Caco-2 (cell line): ENCODE results near the gene CLPTM1L. TPM values are rescaled to one million over a fixed set of nuclear protein-coding genes. Genes with fewer than 3 reads are reported as not detected.

Experiments
- BruUV-seq: library from RNA; stranded (reverse); fragments of 400-500 nt; replicated peaks from 2 replicates; lab custom pipeline; 2021; lab: Mats Ljungman, UMichigan
- CTCF ChIA-PET: fragments of 300-600 bp; sonication (Branson Sonifier 250); formaldehyde crosslinking; loops from one replicate; lab custom pipeline; 2022; ENCODE audit warnings: antibody characterized with exemption; lab: Charles Lee
- POLR2A ChIA-PET: fragments of 300-600 bp; sonication (Branson Sonifier 250); formaldehyde crosslinking; loops from one replicate; lab custom pipeline; 2022; ENCODE audit warnings: antibody characterized with exemption; lab: Charles Lee
- DNase-seq, 2 experiments: peaks; one replicate each; pipeline versions ENCODE4 v3.0.0 to v3.0.0-alpha.2; 2020 to 2022
- H3K27me3 ChIP-seq: replicated peaks from 2 replicates; pipeline ENCODE4 v1.6.0; 2011; ENCODE audit warnings: low read length; ENCODE audit not compliant: control insufficient read depth, insufficient read depth
- H3K36me3 ChIP-seq: 2 replicates; pipeline ENCODE4 v1.5.1; 2011; ENCODE audit warnings: low read length; ENCODE audit not compliant: control insufficient read depth, insufficient read depth
- H3K4me1 ChIP-seq: fragments of 250-450 bp; sonication (Bioruptor Pico); 2 replicates; pipeline ENCODE4 v1.5.1; 2020; ENCODE audit warnings: mild to moderate bottlenecking
- H3K4me3 ChIP-seq: 2 replicates; pipeline ENCODE4 v1.5.1; 2011; ENCODE audit warnings: low read depth, mild to moderate bottlenecking, control low read depth, low read length
- H3K9me3 ChIP-seq: fragments of 250-450 bp; sonication (Bioruptor Pico); 2 replicates; pipeline ENCODE4 v1.5.1; 2020; ENCODE audit warnings: mild to moderate bottlenecking, moderate library complexity
- H3K27ac Mint-ChIP-seq: one replicate; pipeline ENCODE4 v1.8.0; 2022; ENCODE audit warnings: mixed read lengths; ENCODE audit not compliant: unreplicated experiment
- H3K27me3 Mint-ChIP-seq: one replicate; pipeline ENCODE4 v1.8.0; 2022; ENCODE audit warnings: mixed read lengths; ENCODE audit not compliant: insufficient read depth, unreplicated experiment
- H3K36me3 Mint-ChIP-seq: one replicate; pipeline ENCODE4 v1.8.0; 2022; ENCODE audit warnings: mild to moderate bottlenecking, mixed read lengths; ENCODE audit not compliant: insufficient read depth, unreplicated experiment
- H3K4me1 Mint-ChIP-seq: one replicate; pipeline ENCODE4 v1.8.0; 2022; ENCODE audit warnings: low read depth, mixed read lengths; ENCODE audit not compliant: unreplicated experiment
- H3K4me3 Mint-ChIP-seq: one replicate; pipeline ENCODE4 v1.8.0; 2022; ENCODE audit warnings: mild to moderate bottlenecking, moderate library complexity, mixed read lengths; ENCODE audit not compliant: unreplicated experiment
- H3K9me3 Mint-ChIP-seq: one replicate; pipeline ENCODE4 v1.8.0; 2022; ENCODE audit warnings: mixed read lengths; ENCODE audit not compliant: unreplicated experiment
- CTCF ChIP-seq, 2 experiments: fragments of 200-600 bp in 1 of 2; IDR thresholded peaks; 1 replicate in 1 of 2; 2 replicates in 1 of 2; pipeline versions ENCODE4 v1.5.1 to v1.8.0; 2011 to 2022; ENCODE audit warnings: antibody characterized with exemption in 1 of 2, control low read depth in 1 of 2, inconsistent platforms in 1 of 2, low read depth in 1 of 2, low read length in 1 of 2, mild to moderate bottlenecking in 1 of 2, moderate library complexity in 1 of 2; ENCODE audit not compliant: insufficient read depth in 1 of 2, severe bottlenecking in 1 of 2, unreplicated experiment in 1 of 2
- intact Hi-C: fragments of 100-400 bp; cut with micrococcal nuclease; formaldehyde crosslinking; loops from one replicate; pipeline ENCODE4 v1.10.0; 2022; ENCODE audit not compliant: unreplicated experiment
- total RNA-seq: library from RNA; stranded (reverse); gene quantifications from 2 replicates; pipeline ENCODE4 v1.2.3, GENCODE V29; 2022

CLPTM1L gene
- total RNA-seq, 1 experiment from 2014 or later: 114 TPM

- H3K4me1 ChIP-seq: no peaks in the 10 kb centered on the region
- H3K27me3 ChIP-seq: no peaks in the 10 kb centered on the region
- H3K9me3 Mint-ChIP-seq: no peaks in the 10 kb centered on the region
- no peak overlapping the region for H3K4me3 Mint-ChIP-seq
- H3K4me1 Mint-ChIP-seq: no peaks in the 10 kb centered on the region
- intact Hi-C loops: no loop called here
- H3K36me3 Mint-ChIP-seq: no peaks in the 10 kb centered on the region
- no peak overlapping the region for H3K27ac Mint-ChIP-seq
- BruUV-seq: no TSS peak
- H3K4me3 ChIP-seq: no peak overlapping the region
- no peaks in the 10 kb centered on the region for H3K27me3 Mint-ChIP-seq
- no peaks in the 10 kb centered on the region for H3K36me3 ChIP-seq
- no peak for DNase-seq
- no peaks in the 10 kb centered on the region for H3K9me3 ChIP-seq
- CTCF ChIA-PET: no interaction called here
- TF ChIP-seq CTCF (IDR thresholded peaks at IDR 0.05; ENCODE audit: insufficient read depth in 1 of 2, low read depth in 1 of 2, low read length in 1 of 2, severe bottlenecking in 1 of 2, unreplicated experiment in 1 of 2): no peak
- POLR2A ChIA-PET: no interaction called here
These were observed 70.4 kb downstream of the CLPTM1L start for GRCh38 chr5:1274471-1274870.

DNA sequence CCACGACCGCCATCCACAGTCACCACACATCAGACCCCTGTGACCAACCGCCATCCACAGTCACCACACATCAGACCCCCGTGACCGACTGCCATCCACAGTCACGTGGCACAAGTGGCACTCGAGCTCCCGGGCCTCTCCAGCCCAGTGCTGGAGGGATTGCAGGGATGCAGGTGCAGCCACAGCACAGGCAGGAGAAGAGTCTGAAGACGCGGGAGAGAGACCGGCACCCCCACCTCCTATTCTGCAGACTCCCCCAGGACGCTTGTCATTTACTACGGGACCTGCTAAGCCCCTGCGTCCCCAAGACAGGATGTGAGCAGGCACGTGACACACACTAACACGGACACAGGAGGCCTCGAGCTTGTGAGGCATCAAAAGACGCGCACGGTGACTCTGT lies 71.2 kb downstream of the CLPTM1L start:
- no peaks in the 10 kb centered on the region for H3K9me3 ChIP-seq
- H3K4me3 ChIP-seq: no peak overlapping the region
- BruUV-seq: no TSS peak
- POLR2A ChIA-PET: no interaction called here
- Mint-ChIP-seq H3K36me3 (no peaks in the 10 kb centered on the region), H3K27ac (no peak overlapping the region), H3K9me3 (no peaks in the 10 kb centered on the region), H3K27me3 (no peaks in the 10 kb centered on the region), H3K4me3 (no peak overlapping the region), H3K4me1 (no peaks in the 10 kb centered on the region)
- intact Hi-C loops: no loop called here
- DNase-seq: no peak
- H3K4me1 ChIP-seq: no peaks in the 10 kb centered on the region
- CTCF ChIA-PET: no interaction called here
- no peaks in the 10 kb centered on the region for H3K27me3 ChIP-seq
- H3K36me3 ChIP-seq: no peaks in the 10 kb centered on the region
- TF ChIP-seq CTCF (IDR thresholded peaks at IDR 0.05; ENCODE audit: insufficient read depth in 1 of 2, low read depth in 1 of 2, low read length in 1 of 2, severe bottlenecking in 1 of 2, unreplicated experiment in 1 of 2): no peak

DNA sequence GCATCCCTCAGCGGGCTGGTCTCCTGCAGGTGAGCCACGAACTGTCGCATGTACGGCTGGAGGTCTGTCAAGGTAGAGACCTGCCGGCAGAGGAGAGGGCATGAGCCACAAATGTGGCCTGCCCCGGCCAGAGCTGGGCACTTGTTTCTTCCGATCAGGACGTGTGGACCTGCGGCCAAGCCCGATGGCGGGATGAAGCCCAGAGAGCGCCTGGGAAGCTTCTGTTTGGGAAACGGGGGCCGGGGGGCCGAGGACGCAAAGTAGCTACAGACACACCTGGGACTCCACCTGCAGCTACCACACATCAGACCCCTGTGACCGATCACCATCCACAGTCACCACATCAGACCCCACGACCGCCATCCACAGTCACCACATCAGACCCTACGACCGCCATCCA lies 72.7 kb downstream of the CLPTM1L start:
- Histone ChIP-seq H3K36me3 (no peaks in the 10 kb centered on the region), H3K27me3 (no peaks in the 10 kb centered on the region), H3K4me3 (no peak overlapping the region), H3K4me1 (no peaks in the 10 kb centered on the region), H3K9me3 (no peaks in the 10 kb centered on the region)
- Mint-ChIP-seq H3K27me3 (no peaks in the 10 kb centered on the region), H3K9me3 (no peaks in the 10 kb centered on the region), H3K27ac (no peak overlapping the region), H3K4me3 (no peak overlapping the region), H3K4me1 (no peaks in the 10 kb centered on the region), H3K36me3 (no peaks in the 10 kb centered on the region)
- ChIA-PET POLR2A (no interaction called here), CTCF (no interaction called here)
- no peak for TF ChIP-seq CTCF (IDR thresholded peaks at IDR 0.05; ENCODE audit: insufficient read depth in 1 of 2, low read depth in 1 of 2, low read length in 1 of 2, severe bottlenecking in 1 of 2, unreplicated experiment in 1 of 2)
- DNase-seq: no peak
- intact Hi-C loops: no loop called here
- BruUV-seq: no TSS peak
